Prostate gland (tissue), 2 donors: Measurements from ENCODE around the gene PBRM1. TPM values are rescaled to one million over a fixed set of nuclear protein-coding genes. Genes with fewer than 3 reads are reported as not detected.

Source experiments
- DNase-seq: peaks from one replicate; pipeline ENCODE4 v3.0.0-alpha.2; 2019; ENCODE audit warnings: low spot score
- H3K27ac ChIP-seq, 2 donors: fragments of 200-600 bp; sonication (generic); 2 replicates each; pipeline ENCODE4 v1.5.1; 2017 to 2019
- H3K27me3 ChIP-seq: fragments of 200-600 bp; sonication (generic); replicated peaks from 2 replicates; pipeline ENCODE4 v1.5.1; 2019; ENCODE audit not compliant: insufficient read depth
- H3K36me3 ChIP-seq, 2 donors: fragments of 200-600 bp; sonication (generic); 1 replicate in 1 of 2; 2 replicates in 1 of 2; pipeline versions ENCODE4 v1.5.1 to v1.8.1; 2017 to 2019
- H3K4me1 ChIP-seq: fragments of 200-600 bp; sonication (generic); replicated peaks from 2 replicates; pipeline ENCODE4 v1.5.1; 2019
- H3K4me3 ChIP-seq, 2 donors: fragments of 200-600 bp; sonication (generic); 2 replicates each; pipeline ENCODE4 v1.5.1; 2017 to 2019
- H3K9me3 ChIP-seq: fragments of 200-600 bp; sonication (generic); 2 replicates; pipeline ENCODE4 v1.5.1; 2017
- POLR2A ChIP-seq: fragments of 450-650 bp; IDR thresholded peaks from one replicate; pipeline ENCODE4 v1.6.1; 2016; ENCODE audit warnings: antibody characterized with exemption, mild to moderate bottlenecking
- POLR2AphosphoS5 ChIP-seq: sonication (generic); formaldehyde crosslinking; IDR thresholded peaks from one replicate; pipeline ENCODE4 v1.6.1; 2017; ENCODE audit warnings: antibody characterized with exemption
- WGBS: methylation state at CpG from one replicate; pipeline ENCODE4 v1.1.5; 2018; 5-methylcytosine and 5-hydroxymethylcytosine counted together
- intact Hi-C: fragments of 100-400 bp; cut with DNase I; formaldehyde crosslinking; loops from one replicate; pipeline ENCODE4 v1.14.2; 2022
- total RNA-seq, 2 donors: library from RNA; depleted of rRNA; stranded (reverse); fragments of >200 nt; gene quantifications; one replicate each; pipeline ENCODE4 v1.1.0, GENCODE V29; 2016
- TF ChIP-seq, protein P1 (sequence below), 4 experiments: fragments of 200-600 bp in 2 of 4; fragments of 450-650 bp in 2 of 4; sonication (generic) in 2 of 4; IDR thresholded peaks; 1 replicate in 3 of 4; 2 replicates in 1 of 4; pipeline ENCODE4 v1.5.1; 2016 to 2019; ENCODE audit warnings: antibody characterized with exemption in 4 of 4, mild to moderate bottlenecking in 2 of 4, moderate library complexity in 2 of 4

The PBRM1 gene
- total RNA-seq, 2 donors from 2014 or later = 72.5 to 77.5 TPM

DNA sequence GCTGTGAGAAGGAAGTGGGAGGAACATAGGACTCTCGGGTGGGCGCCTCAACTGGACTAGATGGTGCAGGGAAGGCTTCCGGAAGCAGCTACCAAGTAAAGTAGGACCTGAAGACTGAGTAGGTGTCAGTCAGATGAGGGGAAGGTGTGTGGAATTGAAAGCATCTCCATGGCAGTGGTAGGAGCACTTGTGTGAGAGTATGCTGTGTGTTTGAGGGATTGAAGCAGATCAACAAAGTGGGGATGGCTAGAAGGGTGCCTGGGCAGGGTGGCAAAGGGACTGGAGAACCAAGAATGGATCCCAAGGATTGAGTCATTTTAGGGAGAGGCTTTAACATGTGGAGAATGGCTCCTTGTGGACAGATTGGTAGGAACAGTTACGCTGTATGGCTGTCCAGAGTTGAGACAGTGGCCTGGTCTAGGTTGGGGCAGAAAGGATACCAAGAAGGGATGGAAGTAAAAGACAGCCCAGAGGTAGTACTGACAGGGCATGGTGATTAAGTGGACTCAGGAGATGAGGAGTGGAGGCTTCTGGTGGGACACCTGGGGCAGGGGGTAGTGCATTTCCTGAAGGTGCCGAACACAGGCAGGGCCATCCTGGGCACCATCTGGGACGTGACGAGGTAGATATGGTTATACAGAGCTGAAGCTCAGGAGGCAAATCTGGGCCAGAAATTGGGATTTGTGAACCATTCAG is 147.8 kb downstream of the PBRM1 start:
- no peaks in the 10 kb centered on the region for H3K9me3 ChIP-seq
- H3K4me1 ChIP-seq = peaks cover 23% of the 10 kb centered on the region
- no peak for DNase-seq
- no peaks in the 10 kb centered on the region for H3K36me3 ChIP-seq
- intact Hi-C loops = loop anchor here (10.0 kb wide), 1 partner anchor 147 kb away; the partner anchor contains the start of genes GNL3 and PBRM1
- TF ChIP-seq POLR2A = no peak
- TF ChIP-seq, protein P1, sequence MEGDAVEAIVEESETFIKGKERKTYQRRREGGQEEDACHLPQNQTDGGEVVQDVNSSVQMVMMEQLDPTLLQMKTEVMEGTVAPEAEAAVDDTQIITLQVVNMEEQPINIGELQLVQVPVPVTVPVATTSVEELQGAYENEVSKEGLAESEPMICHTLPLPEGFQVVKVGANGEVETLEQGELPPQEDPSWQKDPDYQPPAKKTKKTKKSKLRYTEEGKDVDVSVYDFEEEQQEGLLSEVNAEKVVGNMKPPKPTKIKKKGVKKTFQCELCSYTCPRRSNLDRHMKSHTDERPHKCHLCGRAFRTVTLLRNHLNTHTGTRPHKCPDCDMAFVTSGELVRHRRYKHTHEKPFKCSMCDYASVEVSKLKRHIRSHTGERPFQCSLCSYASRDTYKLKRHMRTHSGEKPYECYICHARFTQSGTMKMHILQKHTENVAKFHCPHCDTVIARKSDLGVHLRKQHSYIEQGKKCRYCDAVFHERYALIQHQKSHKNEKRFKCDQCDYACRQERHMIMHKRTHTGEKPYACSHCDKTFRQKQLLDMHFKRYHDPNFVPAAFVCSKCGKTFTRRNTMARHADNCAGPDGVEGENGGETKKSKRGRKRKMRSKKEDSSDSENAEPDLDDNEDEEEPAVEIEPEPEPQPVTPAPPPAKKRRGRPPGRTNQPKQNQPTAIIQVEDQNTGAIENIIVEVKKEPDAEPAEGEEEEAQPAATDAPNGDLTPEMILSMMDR (IDR thresholded peaks at IDR 0.05) = no peak
- no peak for TF ChIP-seq POLR2AphosphoS5
- no peaks in the 10 kb centered on the region for H3K27me3 ChIP-seq
- 64% methylated on average over 7 of the region's 7 CpGs for WGBS
- H3K27ac ChIP-seq = peak overlapping the region; percentile 58 to 74
- H3K4me3 ChIP-seq = peak overlapping the region; percentile 52 to 55

DNA sequence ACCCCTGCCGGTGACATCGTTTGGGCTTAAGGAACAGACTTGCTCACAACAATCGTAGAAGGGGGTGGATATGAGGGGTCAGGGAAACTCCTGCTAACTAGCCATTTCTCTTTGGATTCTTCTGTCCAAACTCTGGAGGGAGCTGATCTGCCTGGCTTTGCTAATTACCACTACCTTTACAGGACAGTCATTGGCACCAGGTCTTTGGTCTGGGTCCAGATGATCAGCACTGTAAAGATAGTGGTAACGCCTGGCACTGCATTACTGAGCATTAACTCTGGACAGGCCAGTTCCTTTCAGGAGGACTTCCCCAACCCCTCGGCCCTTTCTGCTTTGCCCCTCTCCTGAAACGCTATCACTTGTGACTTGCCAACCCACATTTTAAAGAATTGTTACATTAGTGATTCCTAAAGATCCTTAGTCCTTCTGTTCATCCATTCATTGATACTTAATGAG is 148.5 kb downstream of the PBRM1 start:
- intact Hi-C loops = loop anchor here (10.0 kb wide), 1 partner anchor 148 kb away; the partner anchor contains the start of genes GNL3 and PBRM1

GRCh38 chr3:52536369-52537164 is 149.1 kb downstream of the PBRM1 start, which contains the start of gene UQCC5:
Gene UQCC5, plus strand, starts transcription at chr3:52536605. Its CDS starts 151 bp downstream, at chr3:52536756.
- Histone ChIP-seq H3K4me1 (peaks cover 23% of the 10 kb centered on the region), H3K4me3 (peak within 1 kb of the TSS; percentile 52 to 55), H3K36me3 (no peaks in the 10 kb centered on the region), H3K27me3 (no peaks in the 10 kb centered on the region), H3K27ac (peak within 1 kb of the TSS; percentile 58 to 80), H3K9me3 (no peaks in the 10 kb centered on the region)
- TF ChIP-seq POLR2A (peak; percentile 99), POLR2AphosphoS5 (peak; percentile 100)
- TF ChIP-seq, protein P1 (IDR thresholded peaks at IDR 0.05) = peak in 2 of 4 experiments; percentile 10 to 41
- intact Hi-C loops = loop anchor here (10.0 kb wide), 1 partner anchor 148 kb away; the partner anchor contains the start of genes GNL3 and PBRM1
- under 1% methylated on average over 62 of the region's 65 CpGs for WGBS
- peak; percentile 98 for DNase-seq

More for the DNA sequence above, 148.5 kb downstream of the PBRM1 start:
- Histone ChIP-seq H3K27ac (peak overlapping the region; percentile 58 to 74), H3K36me3 (no peaks in the 10 kb centered on the region), H3K4me3 (peak overlapping the region; percentile 52 to 55), H3K27me3 (no peaks in the 10 kb centered on the region), H3K9me3 (no peaks in the 10 kb centered on the region), H3K4me1 (peaks cover 23% of the 10 kb centered on the region)
- WGBS = under 1% methylated on average over 6 of the region's 6 CpGs
- no peak for DNase-seq
- no peak for TF ChIP-seq POLR2AphosphoS5
- no peak for TF ChIP-seq POLR2A
- TF ChIP-seq, protein P1 (IDR thresholded peaks at IDR 0.05) = peak in 1 of 4 experiments; percentile 11

- DNase-seq = no peak
- H3K9me3 ChIP-seq = no peaks in the 10 kb centered on the region
- peaks cover 23% of the 10 kb centered on the region for H3K4me1 ChIP-seq
- H3K27ac ChIP-seq = peak overlapping the region in 1 of 2 donors; percentile 80
- H3K27me3 ChIP-seq = no peaks in the 10 kb centered on the region
- WGBS = 13% methylated on average over 9 of the region's 9 CpGs
- H3K36me3 ChIP-seq = no peaks in the 10 kb centered on the region
- TF ChIP-seq, protein P1 (IDR thresholded peaks at IDR 0.05) = no peak
- no peak overlapping the region for H3K4me3 ChIP-seq
- intact Hi-C loops = loop anchor here (10.0 kb wide), 1 partner anchor 149 kb away; the partner anchor contains the start of genes GNL3 and PBRM1
Observed at GRCh38 chr3:52536112-52536368, 149.7 kb downstream of the PBRM1 start.
